IMR-90 (cell line): ENCODE data around the gene POFUT1. TPM values are rescaled to one million over a fixed set of nuclear protein-coding genes. Genes with fewer than 3 reads are reported as not detected.

Experiments used
- ATAC-seq: fragments of 200-7000 bp; cut with Tn5 transposase; 2 replicates; pipeline ENCODE4 v1.9.1; 2020; ENCODE audit warnings: low read depth, mild to moderate bottlenecking, moderate library complexity
- BruUV-seq: library from RNA; stranded (reverse); fragments of 400-500 nt; replicated peaks from 2 replicates; lab custom pipeline; 2021; lab: Mats Ljungman, UMichigan
- CTCF ChIA-PET: fragments of 300-600 bp; formaldehyde crosslinking; extraction: SDS; loops from one replicate; lab custom pipeline; 2021; ENCODE audit warnings: antibody characterized with exemption; lab: Yijun Ruan, JAX
- POLR2A ChIA-PET: fragments of 300-600 bp; sonication (Branson Sonifier 250); formaldehyde crosslinking; loops from one replicate; lab custom pipeline; 2022; ENCODE audit warnings: antibody characterized with exemption; ENCODE audit not compliant: unreplicated experiment; lab: Charles Lee
- DNase-seq: peaks from one replicate; pipeline ENCODE4 v3.0.0; 2013
- H2AFZ ChIP-seq: replicated peaks from 2 replicates; pipeline ENCODE3; 2013; ENCODE audit warnings: low read length, mild to moderate bottlenecking; ENCODE audit not compliant: poor library complexity
- H2AK5ac ChIP-seq: 2 replicates; pipeline ENCODE4 v1.6.1; 2013; ENCODE audit warnings: low read depth, low read length, inconsistent platforms
- H2AK9ac ChIP-seq: replicated peaks from 2 replicates; pipeline ENCODE3; 2013; ENCODE audit warnings: mild to moderate bottlenecking, low read depth, low read length, moderate library complexity; ENCODE audit not compliant: poor library complexity
- H2BK120ac ChIP-seq: 2 replicates; pipeline ENCODE4 v1.6.1; 2013; ENCODE audit warnings: low read depth, low read length, inconsistent platforms
- H2BK15ac ChIP-seq: 3 replicates; pipeline ENCODE4 v1.6.1; 2013; ENCODE audit warnings: low read depth, low read length, inconsistent platforms
- H2BK20ac ChIP-seq: 2 replicates; pipeline ENCODE4 v1.6.1; 2013; ENCODE audit warnings: low read depth, mild to moderate bottlenecking, inconsistent platforms, low read length, moderate library complexity
- H2BK5ac ChIP-seq: 2 replicates; pipeline ENCODE4 v1.6.1; 2013; ENCODE audit warnings: mild to moderate bottlenecking, low read depth, low read length, inconsistent platforms; ENCODE audit not compliant: poor library complexity, severe bottlenecking
- H3K14ac ChIP-seq: replicated peaks from 2 replicates; pipeline ENCODE4 v1.6.1; 2013; ENCODE audit warnings: low read depth, low read length, inconsistent platforms
- H3K18ac ChIP-seq: 2 replicates; pipeline ENCODE4 v1.6.1; 2013; ENCODE audit warnings: low read depth, low read length, control low read depth
- H3K23ac ChIP-seq: 2 replicates; pipeline ENCODE4 v1.6.1; 2013; ENCODE audit warnings: low read depth, low read length, inconsistent platforms
- H3K27ac ChIP-seq: 2 replicates; pipeline ENCODE4 v1.5.1; 2013; ENCODE audit warnings: mild to moderate bottlenecking, control low read depth, low read length; ENCODE audit not compliant: insufficient read depth
- H3K27me3 ChIP-seq: 2 replicates; pipeline ENCODE4 v1.6.1; 2013; ENCODE audit warnings: low read length; ENCODE audit not compliant: control insufficient read depth, insufficient read depth
- H3K36me3 ChIP-seq: 2 replicates; pipeline ENCODE4 v1.6.1; 2013; ENCODE audit warnings: low read length, mixed read lengths; ENCODE audit not compliant: control insufficient read depth, insufficient read depth
- H3K4ac ChIP-seq: 2 replicates; pipeline ENCODE4 v1.6.1; 2013; ENCODE audit warnings: low read depth, low read length, inconsistent platforms
- H3K4me1 ChIP-seq: 2 replicates; pipeline ENCODE4 v1.6.1; 2013; ENCODE audit warnings: low read length, mixed read lengths; ENCODE audit not compliant: control insufficient read depth, insufficient read depth
- H3K4me2 ChIP-seq: 2 replicates; pipeline ENCODE4 v1.6.1; 2013; ENCODE audit warnings: low read depth, mild to moderate bottlenecking, control low read depth, low read length, moderate library complexity
- H3K4me3 ChIP-seq: 2 replicates; pipeline ENCODE4 v1.5.1; 2013; ENCODE audit warnings: low read depth, mild to moderate bottlenecking, control low read depth, low read length, moderate library complexity; ENCODE audit not compliant: insufficient read depth
- H3K56ac ChIP-seq: 2 replicates; pipeline ENCODE4 v1.6.1; 2013; ENCODE audit warnings: low read length, inconsistent platforms; ENCODE audit not compliant: insufficient read depth; ENCODE audit errors: extremely low read depth
- H3K79me1 ChIP-seq, 2 experiments: 2 replicates each; pipeline ENCODE4 v1.6.1; 2013; ENCODE audit warnings: low read length in 2 of 2, inconsistent platforms in 1 of 2, low read depth in 1 of 2
- H3K9ac ChIP-seq: 2 replicates; pipeline ENCODE4 v1.6.1; 2013; ENCODE audit warnings: low read depth, low read length, control low read depth
- H3K9me1 ChIP-seq: 2 replicates; pipeline ENCODE4 v1.6.1; 2013; ENCODE audit warnings: low read length, inconsistent platforms; ENCODE audit not compliant: insufficient read depth
- H3K9me3 ChIP-seq: 2 replicates; pipeline ENCODE4 v1.6.1; 2013; ENCODE audit warnings: low read length; ENCODE audit not compliant: control insufficient read depth, insufficient read depth
- H4K20me1 ChIP-seq: 2 replicates; pipeline ENCODE4 v1.6.1; 2013; ENCODE audit warnings: low read length, inconsistent platforms; ENCODE audit not compliant: insufficient read depth
- H4K5ac ChIP-seq: 2 replicates; pipeline ENCODE4 v1.6.1; 2013; ENCODE audit warnings: mild to moderate bottlenecking, low read depth, low read length, control low read depth
- H4K8ac ChIP-seq, 2 experiments: 2 replicates each; pipeline ENCODE4 v1.6.1; 2013; ENCODE audit warnings: low read depth in 2 of 2, low read length in 2 of 2, control low read depth in 1 of 2, inconsistent platforms in 1 of 2
- H4K91ac ChIP-seq: 2 replicates; pipeline ENCODE4 v1.6.1; 2013; ENCODE audit warnings: low read depth, low read length, inconsistent platforms; ENCODE audit not compliant: insufficient read depth
- BHLHE40 ChIP-seq: fragments of 150-350 bp; IDR thresholded peaks from 2 replicates; pipeline ENCODE4 v1.6.1; 2016; ENCODE audit warnings: mild to moderate bottlenecking, low read depth, low read length
- CEBPB ChIP-seq: IDR thresholded peaks from 2 replicates; pipeline ENCODE4 v1.6.1; 2012; ENCODE audit warnings: low read depth, low read length, improper control_type of control experiment
- CHD1 ChIP-seq: IDR thresholded peaks from 2 replicates; pipeline ENCODE4 v1.6.1; 2012; ENCODE audit warnings: low read depth, low read length, improper control_type of control experiment
- MXI1 ChIP-seq: IDR thresholded peaks from 2 replicates; pipeline ENCODE4 v1.6.1; 2012; ENCODE audit warnings: low read depth, mild to moderate bottlenecking, low read length, moderate library complexity, borderline replicate concordance
- NFE2L2 ChIP-seq: fragments of 150-350 bp; IDR thresholded peaks from 2 replicates; pipeline ENCODE4 v1.6.1; 2016; ENCODE audit warnings: low read depth, mild to moderate bottlenecking, low read length
- SMC3 ChIP-seq: fragments of 150-350 bp; IDR thresholded peaks from 2 replicates; pipeline ENCODE4 v1.6.1; 2016; ENCODE audit warnings: low read depth, mild to moderate bottlenecking, antibody characterized with exemption, low read length, moderate library complexity
- USF2 ChIP-seq: fragments of 150-350 bp; IDR thresholded peaks from 2 replicates; pipeline ENCODE4 v1.6.1; 2017; ENCODE audit warnings: mild to moderate bottlenecking, antibody characterized with exemption, low read length, low read depth
- WGBS, 2 experiments: methylation state at CpG; one replicate each; pipeline versions ENCODE4 v1.1.5 to v1.1.7; 2013; ENCODE audit warnings: missing lambda C conversion rate in 2 of 2; ENCODE audit not compliant: insufficient read length in 1 of 2; ENCODE audit errors: extremely low coverage in 2 of 2; 5-methylcytosine and 5-hydroxymethylcytosine counted together
- dilution Hi-C: fragments of 300-500 bp; cut with HindIII; formaldehyde crosslinking; loops from one replicate; pipeline ENCODE4 v1.14.3; 2018; ENCODE audit warnings: low sequenced_read_pairs; ENCODE audit not compliant: unreplicated experiment
- in situ Hi-C: fragments of 300-500 bp; cut with MboI; formaldehyde crosslinking; loops from 3 replicates; pipeline ENCODE4 v1.14.3; 2019; ENCODE audit warnings: low sequenced_read_pairs, inconsistent platforms, mixed read lengths
- intact Hi-C: fragments of 100-400 bp; cut with micrococcal nuclease; formaldehyde crosslinking; loops from 2 replicates; pipeline ENCODE4 v1.10.0; 2022
- polyA plus RNA-seq, 3 experiments: library from polyadenylated mRNA; depleted of rRNA; stranded (reverse); fragments of >200 nt; gene quantifications; 2 replicates each; pipeline ENCODE4 v1.2.3, GENCODE V29; 2012; ENCODE audit warnings: low replicate concordance in 1 of 3
- total RNA-seq: library from RNA; depleted of rRNA; stranded (reverse); fragments of >200 nt; gene quantifications from 2 replicates; pipeline ENCODE4 v1.2.3, GENCODE V29; 2012

The POFUT1 gene
- total and polyA plus RNA-seq, 2 of the 4 experiments (the other 2 are of a cell fraction), result 25.5 to 41.1 TPM

- no peak overlapping the region for H3K4me2 ChIP-seq
- no peak overlapping the region for H4K8ac ChIP-seq
- intact Hi-C loops (no loop called here), in situ Hi-C loops (no loop called here), dilution Hi-C loops (no loop called here)
- H3K23ac ChIP-seq, result no peak overlapping the region
- no peak overlapping the region for H3K9ac ChIP-seq
- no peak overlapping the region for H2AFZ ChIP-seq
- H3K79me1 ChIP-seq, result peaks cover 13 to 47% of the 10 kb centered on the region in 2 experiments; a peak in 3 of 4 replicates
- WGBS, 2 experiments, result no CpG with 5 or more reads among the region's 6 CpGs
- ChIA-PET CTCF (no interaction called here), POLR2A (no interaction called here)
- no peak overlapping the region for H2BK15ac ChIP-seq
- H3K18ac ChIP-seq, result no peak overlapping the region
- TF ChIP-seq MXI1, result no peak
- no peak for TF ChIP-seq NFE2L2
- TF ChIP-seq CHD1, result no peak
- no peak for TF ChIP-seq SMC3
- no peak for TF ChIP-seq CEBPB
- no peak for TF ChIP-seq USF2
- TF ChIP-seq BHLHE40, result no peak
- no peaks in the 10 kb centered on the region for H3K27me3 ChIP-seq
- H3K4me1 ChIP-seq, result peaks cover 8% of the 10 kb centered on the region
- H2BK5ac ChIP-seq, result no peak overlapping the region
- H3K4me3 ChIP-seq, result no peak overlapping the region
- H3K9me3 ChIP-seq, result no peaks in the 10 kb centered on the region
- H3K36me3 ChIP-seq, result peaks cover 36% of the 10 kb centered on the region
- no peak overlapping the region for H3K56ac ChIP-seq
- H3K14ac ChIP-seq, result no peak overlapping the region
- DNase-seq (no peak), ATAC-seq (no peak)
- peaks cover 15% of the 10 kb centered on the region for H3K9me1 ChIP-seq
- H2AK9ac ChIP-seq, result no peak overlapping the region
- no peak overlapping the region for H4K91ac ChIP-seq
- H2BK20ac ChIP-seq, result no peak overlapping the region
- H3K27ac ChIP-seq, result no peak overlapping the region
- H4K5ac ChIP-seq, result no peak overlapping the region
- no peak overlapping the region for H2BK120ac ChIP-seq
- BruUV-seq, result no TSS peak
- no peak overlapping the region for H3K4ac ChIP-seq
- H2AK5ac ChIP-seq, result no peak overlapping the region
- peaks cover 6% of the 10 kb centered on the region for H4K20me1 ChIP-seq
These were observed 13.7 kb upstream of the POFUT1 start for GRCh38 chr20:32193996-32194395.
